HCT116 (cell line): ENCODE measurements around the gene CCDC116. TPM values are rescaled to one million over a fixed set of nuclear protein-coding genes. Genes with fewer than 3 reads are reported as not detected.

Experiments used
- ATAC-seq: fragments of 200-7000 bp; cut with Tn5 transposase; 2 replicates; pipeline ENCODE4 v1.9.1; 2020; ENCODE audit warnings: mild to moderate bottlenecking, moderate library complexity
- BruUV-seq: library from RNA; stranded (reverse); fragments of 400-500 nt; replicated peaks from 2 replicates; lab custom pipeline; 2021; lab: Mats Ljungman, UMichigan
- CTCF ChIA-PET: fragments of 300-600 bp; sonication (Branson Sonifier 250); formaldehyde crosslinking; loops from one replicate; lab custom pipeline; 2021; ENCODE audit warnings: antibody characterized with exemption; lab: Charles Lee
- POLR2A ChIA-PET: fragments of 300-600, 350-600 bp; sonication (Branson Sonifier 250); formaldehyde crosslinking; loops from one replicate; lab custom pipeline; 2021; ENCODE audit warnings: antibody characterized with exemption; lab: Charles Lee
- RAD21 ChIA-PET, 2 experiments: fragments of 300-600 bp; sonication (Branson Sonifier 250); formaldehyde crosslinking; loops; one replicate each; lab custom pipeline; 2023; ENCODE audit warnings: low total read pairs in 2 of 2; ENCODE audit not compliant: uncharacterized antibody in 2 of 2, unreplicated experiment in 2 of 2, low non-redundant PET in 1 of 2; lab: Charles Lee
- DNase-seq: peaks from one replicate; pipeline ENCODE4 v3.0.0-alpha.2; 2010; ENCODE audit warnings: low read depth, low spot score
- H2AFZ ChIP-seq: fragments of 200-600 bp; shearing (Covaris generic), sonication (generic); 2 replicates; pipeline ENCODE4 v1.6.1; 2017; ENCODE audit warnings: low read depth, mixed run types, mixed read lengths, antibody characterized with exemption, low read length; ENCODE audit not compliant: poor library complexity, severe bottlenecking
- H3K27ac ChIP-seq: 2 replicates; pipeline ENCODE4 v1.5.1; 2012; ENCODE audit warnings: low read depth, low read length
- H3K27me3 ChIP-seq: fragments of 200-600 bp; sonication (generic); 2 replicates; pipeline ENCODE4 v1.6.1; 2016; ENCODE audit warnings: mixed run types, low read length, mixed read lengths; ENCODE audit not compliant: insufficient read depth
- H3K36me3 ChIP-seq, 2 experiments: fragments of 200-500 bp in 1 of 2; fragments of 200-600 bp in 1 of 2; sonication (Bioruptor generic) in 1 of 2; sonication (generic) in 1 of 2; 2 replicates each; pipeline versions ENCODE4 v1.5.1 to v1.6.1; 2014 to 2016; ENCODE audit warnings: low read length in 2 of 2, inconsistent platforms in 1 of 2, mixed read lengths in 1 of 2, mixed run types in 1 of 2; ENCODE audit not compliant: insufficient read depth in 2 of 2, control insufficient read depth in 1 of 2
- H3K4me1 ChIP-seq, 2 experiments: fragments of 200-600 bp in 1 of 2; sonication (generic) in 1 of 2; 2 replicates each; pipeline versions ENCODE4 v1.5.1 to v1.6.1; 2012 to 2017; ENCODE audit warnings: low read length in 2 of 2, inconsistent platforms in 1 of 2, mild to moderate bottlenecking in 1 of 2, mixed read lengths in 1 of 2, mixed run types in 1 of 2, moderate library complexity in 1 of 2; ENCODE audit not compliant: insufficient read depth in 2 of 2, control insufficient read depth in 1 of 2
- H3K4me2 ChIP-seq: fragments of 200-600 bp; sonication (generic); 2 replicates; pipeline ENCODE4 v1.6.1; 2017; ENCODE audit warnings: mixed run types, low read length, mixed read lengths
- H3K4me3 ChIP-seq, 2 experiments: fragments of 200-600 bp in 1 of 2; sonication (generic) in 1 of 2; replicated peaks in 1 of 2; 2 replicates each; pipeline ENCODE4 v1.5.1; 2011 to 2016; ENCODE audit warnings: low read length in 2 of 2, control low read depth in 1 of 2, low read depth in 1 of 2, mild to moderate bottlenecking in 1 of 2, mixed read lengths in 1 of 2, mixed run types in 1 of 2
- H3K79me2 ChIP-seq: fragments of 200-600 bp; sonication (generic); 2 replicates; pipeline ENCODE4 v1.6.1; 2017; ENCODE audit warnings: mild to moderate bottlenecking, mixed run types, low read length, moderate library complexity, mixed read lengths; ENCODE audit not compliant: insufficient read depth
- H3K9ac ChIP-seq: fragments of 200-600 bp; sonication (generic); 2 replicates; pipeline ENCODE4 v1.6.1; 2016; ENCODE audit warnings: low read length, mixed read lengths
- H3K9me2 ChIP-seq: fragments of 200-600 bp; sonication (generic), shearing (Covaris generic); 2 replicates; pipeline ENCODE4 v1.6.1; 2017; ENCODE audit warnings: mixed run types, mild to moderate bottlenecking, moderate library complexity; ENCODE audit not compliant: insufficient read depth
- H3K9me3 ChIP-seq, 2 experiments: fragments of 200-500 bp in 1 of 2; fragments of 200-600 bp in 1 of 2; sonication (Bioruptor generic) in 1 of 2; sonication (generic) in 1 of 2; 2 replicates each; pipeline ENCODE4 v1.6.1; 2014 to 2017; ENCODE audit warnings: low read length in 2 of 2, mixed read lengths in 2 of 2, inconsistent platforms in 1 of 2, low read depth in 1 of 2, mild to moderate bottlenecking in 1 of 2, mixed run types in 1 of 2, moderate library complexity in 1 of 2; ENCODE audit not compliant: control insufficient read depth in 1 of 2, insufficient read depth in 1 of 2
- H4K20me1 ChIP-seq: fragments of 200-600 bp; sonication (generic), shearing (Covaris generic); 2 replicates; pipeline ENCODE4 v1.6.1; 2017; ENCODE audit warnings: mixed run types, mild to moderate bottlenecking, moderate library complexity; ENCODE audit not compliant: insufficient read depth
- ATF3 ChIP-seq: IDR thresholded peaks from 2 replicates; pipeline ENCODE4 v1.6.1; 2012
- CBX3 ChIP-seq: IDR thresholded peaks from 2 replicates; pipeline ENCODE4 v1.6.1; 2012; ENCODE audit warnings: low read depth
- CEBPB ChIP-seq: IDR thresholded peaks from 2 replicates; pipeline ENCODE4 v1.6.1; 2012; ENCODE audit warnings: low read depth
- EGR1 ChIP-seq: IDR thresholded peaks from 2 replicates; pipeline ENCODE4 v1.6.1; 2012; ENCODE audit warnings: low read depth
- EZH2 ChIP-seq: fragments of 200-600 bp; sonication (generic); IDR thresholded peaks from 2 replicates; pipeline ENCODE4 v1.6.1; 2017; ENCODE audit warnings: antibody characterized with exemption, mixed run types
- EZH2phosphoT487 ChIP-seq: fragments of 200-600 bp; IDR thresholded peaks from 2 replicates; pipeline ENCODE4 v1.6.1; 2018; ENCODE audit warnings: antibody characterized with exemption, borderline replicate concordance
- MAX ChIP-seq: IDR thresholded peaks from 2 replicates; pipeline ENCODE4 v1.6.1; 2012
- POLR2AphosphoS5 ChIP-seq: IDR thresholded peaks from 2 replicates; pipeline ENCODE4 v1.6.1; 2011; ENCODE audit warnings: mild to moderate bottlenecking, low read depth, low read length, moderate library complexity
- TCF7L2 ChIP-seq: IDR thresholded peaks from 2 replicates; pipeline ENCODE4 v1.7.0; 2011; ENCODE audit warnings: borderline replicate concordance, inconsistent platforms; ENCODE audit not compliant: insufficient read depth, insufficient read length; ENCODE audit errors: extremely low read depth
- YY1 ChIP-seq: IDR thresholded peaks from 2 replicates; pipeline ENCODE4 v1.6.1; 2011; ENCODE audit warnings: low read length, low read depth, moderate library complexity, mild to moderate bottlenecking; ENCODE audit not compliant: insufficient replicate concordance; ENCODE audit errors: extremely low read depth
- ZBTB33 ChIP-seq: IDR thresholded peaks from 2 replicates; pipeline ENCODE4 v1.6.1; 2011; ENCODE audit warnings: mild to moderate bottlenecking, low read length, moderate library complexity; ENCODE audit not compliant: insufficient replicate concordance; ENCODE audit errors: extremely low read depth
- intact Hi-C: fragments of 100-400 bp; cut with micrococcal nuclease; formaldehyde crosslinking; loops from 2 replicates; pipeline ENCODE4 v1.10.0; 2022
- total RNA-seq: library from RNA; stranded (reverse); gene quantifications from one replicate; pipeline ENCODE4 v1.2.1, GENCODE V29; 2021; ENCODE audit not compliant: unreplicated experiment

Gene CCDC116
- total RNA-seq, 1 experiment from 2014 or later: 0.66 TPM

GRCh38 chr22:21585389-21585788 is 47.2 kb upstream of the CCDC116 start:
- POLR2A ChIA-PET: interaction anchor here (1.0 kb wide), 1 partner anchor 12 kb away, joined by 3 read pairs; no protein-coding TSS in a partner anchor
- peaks cover 16% of the 10 kb centered on the region; the same call in 1 of the 2 replicates for H4K20me1 ChIP-seq
- no peak for ATAC-seq

More at GRCh38 chr22:21585389-21585788, 47.2 kb upstream of the CCDC116 start:
- Histone ChIP-seq H3K4me2 (no peak overlapping the region), H3K36me3 (0 out of 4 replicates have a peak, but pooled peaks cover 0 to 3% of the 10 kb centered on the region in 2 experiments), H3K4me3 (no peak overlapping the region), H3K9me3 (no peaks in the 10 kb centered on the region), H3K9me2 (no peaks in the 10 kb centered on the region), H3K79me2 (peaks cover 98% of the 10 kb centered on the region), H3K27ac (no peak overlapping the region), H3K9ac (no peak overlapping the region), H3K27me3 (no peaks in the 10 kb centered on the region), H3K4me1 (peaks cover 0 to 3% of the 10 kb centered on the region in 2 experiments; a peak in 1 of 4 replicates), H2AFZ (no peak overlapping the region)
- intact Hi-C loops: no loop called here
- BruUV-seq: no TSS peak
- ChIA-PET CTCF (no interaction called here), RAD21 (no interaction called here)
- TF ChIP-seq TCF7L2 (no peak), CEBPB (no peak), CBX3 (no peak), YY1 (no peak), ATF3 (no peak), EZH2phosphoT487 (no peak), ZBTB33 (no peak), POLR2AphosphoS5 (no peak), EZH2 (no peak), EGR1 (no peak), MAX (no peak)
- no peak for DNase-seq
